Stimulated activated CD4-positive, alpha-beta T cell treated with anti-CD3 and anti-CD28 coated beads, Interleukin-4, amount 100 ng/mL, for 4 hours (primary cell): Measurements from ENCODE around the gene GNG14.
A peak's percentile ranks its signal among the peaks of the same experiment; 100 is the strongest.

Experiments used
- DNase-seq, 2 experiments: peaks; one replicate each; pipeline ENCODE4 v3.0.0-alpha.2; 2020

The GNG14 gene

GRCh38 chr19:12727745-12728433 lies 40.1 kb downstream of the GNG14 start:
- DNase-seq, result no peak

GRCh38 chr19:12730064-12730463 lies 42.3 kb downstream of the GNG14 start:
- no peak for DNase-seq

DNA sequence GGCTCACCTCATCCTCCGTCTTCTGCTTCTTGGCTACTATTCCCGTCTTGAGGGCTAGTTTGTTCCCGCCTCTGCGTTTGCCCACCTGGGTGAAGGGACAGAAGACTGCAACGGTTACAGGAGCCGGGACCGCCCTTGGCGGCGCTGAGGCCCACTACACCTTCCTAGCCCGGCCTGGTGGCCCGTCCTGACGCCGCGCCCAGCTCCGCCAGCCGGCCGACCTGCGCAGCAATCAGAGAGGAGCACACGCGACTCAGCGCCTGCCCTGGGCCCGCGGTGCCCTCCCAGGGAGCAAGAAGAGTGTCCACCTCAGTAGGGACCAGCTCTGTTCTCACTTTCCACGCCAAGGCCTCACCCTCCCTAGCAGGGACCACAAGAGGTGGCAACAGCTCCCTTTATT lies 43.5 kb downstream of the GNG14 start:
- no peak for DNase-seq

GRCh38 chr19:12733369-12734214 lies 45.8 kb downstream of the GNG14 start:
- peak; percentile 45 to 57 for DNase-seq

DNA sequence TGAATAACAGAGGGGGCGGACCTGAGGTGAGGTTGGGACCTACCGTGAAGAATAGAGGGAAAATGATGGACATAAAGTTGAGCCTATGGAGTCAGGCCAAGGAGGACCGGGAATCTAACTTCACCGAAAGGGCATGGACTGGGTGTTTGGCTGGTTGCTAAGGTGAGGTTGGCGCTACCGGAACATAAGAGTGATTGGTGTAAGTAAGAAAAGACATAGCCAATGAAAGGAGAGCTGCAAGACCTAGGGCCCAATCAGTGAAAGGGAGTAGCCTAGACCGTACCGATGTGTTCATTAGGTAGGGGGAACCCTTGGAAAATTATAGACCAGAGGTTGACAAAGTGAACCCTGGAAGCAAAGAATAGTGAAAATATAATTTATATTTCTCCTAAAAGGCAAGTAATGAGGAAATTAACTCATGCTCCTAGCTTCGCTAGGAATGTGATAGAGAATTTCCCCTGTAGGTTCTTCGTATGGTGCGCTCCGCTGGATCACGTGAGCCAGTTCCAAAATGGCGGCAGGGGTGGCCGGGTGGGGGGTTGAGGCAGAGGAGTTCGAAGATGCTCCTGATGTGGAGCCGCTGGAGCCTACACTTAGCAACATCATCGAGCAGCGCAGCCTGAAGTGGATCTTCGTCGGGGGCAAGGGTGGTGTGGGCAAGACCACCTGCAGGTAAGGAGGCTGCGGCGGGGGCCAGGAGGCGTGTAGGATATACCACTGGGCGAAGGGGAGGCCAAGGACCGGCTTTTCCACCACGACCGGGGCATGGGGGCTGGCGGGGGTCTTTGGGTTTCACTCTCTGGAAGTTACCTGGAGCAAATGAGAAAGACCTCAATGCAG lies 49.4 kb downstream of the GNG14 start, which contains the start of gene GET3:
Gene GET3, plus strand, starts transcription at position 503 of the 840 bp plus-strand sequence. Its CDS starts 9 bp downstream, at position 512.
- peak; percentile 70 to 71 for DNase-seq

DNA sequence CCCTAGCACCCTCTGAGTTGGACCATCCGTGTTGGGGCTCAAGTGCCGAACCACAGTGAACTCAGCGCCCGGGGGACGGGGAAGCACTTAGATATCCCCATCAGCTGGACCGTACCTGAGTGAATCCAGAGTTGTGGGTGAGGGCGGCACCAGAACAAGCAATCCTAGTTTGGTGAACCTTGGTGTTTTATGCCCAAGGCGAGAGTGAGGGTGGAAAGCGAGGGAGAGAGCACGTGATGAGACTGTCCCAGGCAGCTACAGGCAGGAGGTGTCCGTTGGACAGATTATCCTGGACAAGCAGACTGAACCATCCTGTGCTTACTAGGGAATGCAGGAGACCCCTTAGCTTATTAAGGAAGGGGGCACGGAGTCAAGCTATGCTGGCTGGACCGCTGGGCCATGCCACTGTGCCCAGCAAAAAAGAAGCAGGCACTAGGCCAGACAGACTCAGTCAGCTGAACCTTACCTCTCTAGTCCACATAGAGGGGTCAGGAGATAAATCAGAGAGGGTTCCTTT lies 50.1 kb downstream of the GNG14 start:
- DNase-seq, result no peak
